GM19395 (cell line): Measurements from ENCODE around the gene TBK1.

Experiments used
- ATAC-seq: cut with Tn5 transposase; IDR thresholded peaks from one replicate; pipeline ENCODE4 v1.9.1; 2021; ENCODE audit warnings: mild to moderate bottlenecking, moderate library complexity; ENCODE audit not compliant: unreplicated experiment

The TBK1 gene

GRCh38 chr12:64451687-64452558 lies at the start of gene TBK1:
TSS of gene TBK1 (plus strand) at chr12:64452120. CDS start at chr12:64455871, 3,751 bp downstream.
- ATAC-seq = peak; percentile 87

- ATAC-seq = no peak
Measured at GRCh38 chr12:64402181-64402580, 49.7 kb upstream of the TBK1 start.

- ATAC-seq = peak; percentile 94
Measured at GRCh38 chr12:64403707-64404469, 48.0 kb upstream of the TBK1 start, which contains the start of gene XPOT. TSS of gene XPOT (plus strand) at chr12:64404392. CDS start at chr12:64410036, 5,644 bp downstream.

- ATAC-seq = peak; percentile 57
Measured at GRCh38 chr12:64404470-64405256, 47.3 kb upstream of the TBK1 start.

- no peak for ATAC-seq
Measured at GRCh38 chr12:64407342-64408223, 44.3 kb upstream of the TBK1 start.

DNA sequence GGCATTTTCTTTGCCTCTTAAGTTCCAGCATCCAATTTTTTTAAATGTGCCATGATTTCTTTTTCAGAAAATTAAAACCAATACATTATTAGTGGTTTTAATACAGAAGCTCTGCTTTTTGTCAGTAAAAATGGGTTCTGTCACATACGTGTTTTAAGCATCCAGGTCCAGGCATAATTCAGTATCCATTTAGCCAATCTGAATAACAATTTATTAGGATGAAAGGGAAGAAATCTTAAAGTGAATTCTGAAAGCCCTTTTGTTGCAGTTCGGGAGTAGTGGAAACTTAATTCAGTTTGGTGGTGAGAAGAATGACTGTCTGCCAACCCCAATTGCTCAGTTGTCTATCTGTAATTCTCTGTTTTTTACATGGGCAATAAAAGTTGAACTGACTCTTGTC lies 40.5 kb upstream of the TBK1 start:
- ATAC-seq = no peak

GRCh38 chr12:64412459-64412858 lies 39.5 kb upstream of the TBK1 start:
- no peak for ATAC-seq

DNA sequence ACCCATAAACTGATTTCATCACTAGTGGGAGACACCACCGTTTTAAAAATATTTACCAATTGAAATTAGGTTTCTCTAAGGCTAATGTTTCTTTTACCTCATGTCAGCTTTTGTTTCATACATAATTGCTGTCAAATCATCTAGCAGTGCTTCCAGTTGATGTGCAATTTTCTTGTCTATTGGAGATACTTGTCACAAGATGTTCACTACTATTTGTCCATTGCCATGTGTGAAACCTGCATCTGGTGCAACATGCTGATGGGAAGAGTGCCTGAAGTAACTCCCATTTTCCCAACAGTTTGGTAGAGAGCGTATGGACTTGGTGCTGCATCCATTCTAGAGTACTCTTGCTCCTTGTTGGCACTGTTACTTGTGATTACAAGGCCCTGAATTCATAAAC lies 38.0 kb upstream of the TBK1 start:
- ATAC-seq = no peak

DNA sequence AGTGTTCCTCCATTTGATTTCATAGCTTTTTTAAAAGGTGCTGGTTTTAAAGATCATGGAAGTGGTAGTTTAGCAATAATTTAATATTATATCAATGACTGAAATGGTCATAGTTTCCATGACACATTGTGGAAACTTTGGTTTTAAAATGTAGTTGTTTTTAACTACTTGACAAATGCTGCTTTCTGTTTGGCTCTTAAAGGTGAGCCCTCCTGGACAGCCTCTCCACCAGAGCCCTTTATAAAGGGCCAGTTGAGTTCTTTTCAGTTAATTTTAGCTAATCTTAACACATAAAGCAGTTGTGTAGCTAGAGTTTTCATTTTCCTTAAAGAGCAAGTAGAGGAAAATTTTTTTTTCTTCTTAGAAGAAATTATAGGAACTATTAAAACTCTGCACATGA lies 33.7 kb upstream of the TBK1 start:
- ATAC-seq = no peak

- no peak for ATAC-seq
Measured at GRCh38 chr12:64419696-64420095, 32.2 kb upstream of the TBK1 start.

- ATAC-seq = no peak
Measured at GRCh38 chr12:64427988-64428387, 23.9 kb upstream of the TBK1 start.

GRCh38 chr12:64428956-64429355 lies 23.0 kb upstream of the TBK1 start:
- ATAC-seq = no peak

DNA sequence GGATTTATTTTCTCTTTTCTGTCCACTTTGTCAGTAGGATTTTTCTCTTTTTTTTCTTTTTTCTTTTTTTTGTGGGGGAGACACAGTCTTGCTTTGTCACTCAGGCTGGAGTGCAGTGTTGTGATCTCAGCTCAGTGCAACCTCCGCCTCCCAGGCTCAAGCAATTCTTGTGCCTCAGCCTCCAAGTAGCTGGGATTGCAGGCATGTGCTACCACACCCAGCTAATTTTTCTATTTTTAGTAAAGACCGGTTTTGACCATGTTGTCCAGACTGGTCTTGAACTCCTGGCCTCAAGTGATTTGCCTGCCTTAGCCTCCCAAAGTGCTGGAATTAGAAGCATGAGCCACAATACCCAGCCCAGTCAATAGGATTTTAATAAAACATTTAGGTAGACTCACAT lies 21.0 kb upstream of the TBK1 start:
- no peak for ATAC-seq

GRCh38 chr12:64431791-64432190 lies 20.1 kb upstream of the TBK1 start:
- ATAC-seq = no peak

DNA sequence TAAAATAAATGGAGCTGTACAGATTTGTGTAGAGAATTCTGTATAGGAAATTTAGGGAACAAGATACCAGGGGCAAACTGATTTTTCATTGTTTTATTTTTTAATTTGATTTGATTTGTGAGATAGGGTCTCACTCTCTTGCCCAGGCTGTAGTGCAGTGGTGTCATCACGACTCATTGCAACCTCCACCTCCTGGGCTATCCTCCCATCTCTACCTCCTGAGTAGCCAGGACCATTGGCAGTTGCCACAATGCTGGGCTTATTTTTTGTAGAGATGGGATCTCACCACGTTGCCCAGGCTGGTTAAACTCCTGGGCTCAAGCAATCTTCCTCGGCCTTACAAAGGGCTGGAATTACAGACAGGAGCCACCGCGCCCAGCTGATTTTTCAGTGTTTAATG lies 18.0 kb upstream of the TBK1 start:
- no peak for ATAC-seq

GRCh38 chr12:64440100-64440499 lies 11.8 kb upstream of the TBK1 start:
- ATAC-seq = no peak

- no peak for ATAC-seq
Measured at GRCh38 chr12:64445490-64445889, 6.4 kb upstream of the TBK1 start.

DNA sequence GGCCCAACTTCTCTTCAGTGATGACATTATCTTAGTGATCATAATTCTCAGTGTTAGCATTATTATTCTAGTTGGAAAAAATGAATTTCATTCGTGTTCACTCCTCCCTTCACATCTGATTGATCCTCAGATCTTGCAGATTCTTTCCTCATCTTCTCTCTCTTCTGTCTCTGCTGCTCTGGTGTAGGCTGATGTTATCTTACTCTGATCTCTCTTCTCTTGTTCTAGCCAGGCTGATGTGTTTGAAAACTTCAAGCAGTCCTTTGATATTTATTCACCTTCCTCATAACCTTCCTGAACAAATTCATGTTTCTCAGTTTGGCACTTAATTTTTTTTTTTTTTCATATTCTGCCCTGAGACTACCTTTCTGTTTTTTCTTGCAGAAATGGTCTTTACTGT lies 5.6 kb upstream of the TBK1 start:
- no peak for ATAC-seq

- no peak for ATAC-seq
Measured at GRCh38 chr12:64450057-64450640, 1.8 kb upstream of the TBK1 start.
